ENCODE results near the gene ZNF423.

Gene ZNF423

GRCh38 chr16:49602976-49603310, 253.0 kb downstream of the ZNF423 start:
- H3K36me3 Mint-ChIP-seq = no peaks in the 10 kb centered on the region
- peaks cover 24% of the 10 kb centered on the region for H3K27me3 Mint-ChIP-seq
- no peaks in the 10 kb centered on the region for H3K4me1 Mint-ChIP-seq
- ATAC-seq = no peak
- H3K9me3 Mint-ChIP-seq = no peaks in the 10 kb centered on the region
- H3K4me3 Mint-ChIP-seq = no peak overlapping the region
- H3K27ac Mint-ChIP-seq = no peak overlapping the region

GRCh38 chr16:49602201-49602975, 253.5 kb downstream of the ZNF423 start:
- H3K27me3 Mint-ChIP-seq = peaks cover 19% of the 10 kb centered on the region
- no peaks in the 10 kb centered on the region for H3K36me3 Mint-ChIP-seq
- no peaks in the 10 kb centered on the region for H3K4me1 Mint-ChIP-seq
- no peak overlapping the region for H3K27ac Mint-ChIP-seq
- ATAC-seq = no peak
- no peaks in the 10 kb centered on the region for H3K9me3 Mint-ChIP-seq
- no peak overlapping the region for H3K4me3 Mint-ChIP-seq

GRCh38 chr16:49601576-49601975, 254.3 kb downstream of the ZNF423 start:
- Mint-ChIP-seq H3K4me3 (no peak overlapping the region), H3K27me3 (peaks cover 14% of the 10 kb centered on the region), H3K36me3 (no peaks in the 10 kb centered on the region), H3K27ac (no peak overlapping the region), H3K4me1 (no peaks in the 10 kb centered on the region), H3K9me3 (no peaks in the 10 kb centered on the region)
- ATAC-seq = no peak

GRCh38 chr16:49600976-49601375, 254.9 kb downstream of the ZNF423 start:
- Mint-ChIP-seq H3K36me3 (no peaks in the 10 kb centered on the region), H3K9me3 (no peaks in the 10 kb centered on the region), H3K27ac (no peak overlapping the region), H3K4me1 (no peaks in the 10 kb centered on the region), H3K4me3 (no peak overlapping the region), H3K27me3 (peaks cover 8% of the 10 kb centered on the region)
- ATAC-seq = no peak

GRCh38 chr16:49600536-49600935, 255.4 kb downstream of the ZNF423 start:
- H3K4me3 Mint-ChIP-seq = no peak overlapping the region
- no peaks in the 10 kb centered on the region for H3K9me3 Mint-ChIP-seq
- H3K4me1 Mint-ChIP-seq = no peaks in the 10 kb centered on the region
- H3K27me3 Mint-ChIP-seq = peaks cover 4% of the 10 kb centered on the region
- ATAC-seq = no peak
- H3K36me3 Mint-ChIP-seq = no peaks in the 10 kb centered on the region
- H3K27ac Mint-ChIP-seq = no peak overlapping the region

- Mint-ChIP-seq H3K9me3 (no peaks in the 10 kb centered on the region), H3K36me3 (no peaks in the 10 kb centered on the region), H3K27ac (no peak overlapping the region), H3K27me3 (peaks cover 6% of the 10 kb centered on the region), H3K4me3 (no peak overlapping the region), H3K4me1 (no peaks in the 10 kb centered on the region)
- no peak for ATAC-seq
Measured at GRCh38 chr16:49599704-49600103, 256.2 kb downstream of the ZNF423 start.

GRCh38 chr16:49599281-49599680, 256.6 kb downstream of the ZNF423 start:
- Mint-ChIP-seq H3K4me1 (no peaks in the 10 kb centered on the region), H3K36me3 (no peaks in the 10 kb centered on the region), H3K27ac (no peak overlapping the region), H3K27me3 (peaks cover 10% of the 10 kb centered on the region), H3K9me3 (no peaks in the 10 kb centered on the region), H3K4me3 (no peak overlapping the region)
- ATAC-seq = no peak

GRCh38 chr16:49598383-49599170, 257.3 kb downstream of the ZNF423 start:
- Mint-ChIP-seq H3K27me3 (peaks cover 18% of the 10 kb centered on the region), H3K4me1 (no peaks in the 10 kb centered on the region), H3K27ac (no peak overlapping the region), H3K4me3 (no peak overlapping the region), H3K36me3 (no peaks in the 10 kb centered on the region), H3K9me3 (no peaks in the 10 kb centered on the region)
- ATAC-seq = no peak

GRCh38 chr16:49597796-49598195, 258.1 kb downstream of the ZNF423 start:
- ATAC-seq = no peak
- no peaks in the 10 kb centered on the region for H3K9me3 Mint-ChIP-seq
- H3K27me3 Mint-ChIP-seq = peaks cover 25% of the 10 kb centered on the region
- no peak overlapping the region for H3K27ac Mint-ChIP-seq
- H3K4me1 Mint-ChIP-seq = no peaks in the 10 kb centered on the region
- no peak overlapping the region for H3K4me3 Mint-ChIP-seq
- H3K36me3 Mint-ChIP-seq = no peaks in the 10 kb centered on the region

- no peak for ATAC-seq
- no peak overlapping the region for H3K4me3 Mint-ChIP-seq
- H3K27me3 Mint-ChIP-seq = peaks cover 27% of the 10 kb centered on the region
- H3K36me3 Mint-ChIP-seq = no peaks in the 10 kb centered on the region
- no peak overlapping the region for H3K27ac Mint-ChIP-seq
- no peaks in the 10 kb centered on the region for H3K9me3 Mint-ChIP-seq
- H3K4me1 Mint-ChIP-seq = no peaks in the 10 kb centered on the region
Measured at GRCh38 chr16:49596648-49597291, 259.1 kb downstream of the ZNF423 start.

- Mint-ChIP-seq H3K27me3 (peaks cover 27% of the 10 kb centered on the region), H3K36me3 (no peaks in the 10 kb centered on the region), H3K9me3 (no peaks in the 10 kb centered on the region), H3K4me1 (no peaks in the 10 kb centered on the region), H3K27ac (no peak overlapping the region), H3K4me3 (no peak overlapping the region)
- no peak for ATAC-seq
Measured at GRCh38 chr16:49596068-49596467, 259.8 kb downstream of the ZNF423 start.

- no peak overlapping the region for H3K27ac Mint-ChIP-seq
- peaks cover 27% of the 10 kb centered on the region for H3K27me3 Mint-ChIP-seq
- H3K36me3 Mint-ChIP-seq = no peaks in the 10 kb centered on the region
- no peak for ATAC-seq
- no peaks in the 10 kb centered on the region for H3K4me1 Mint-ChIP-seq
- H3K4me3 Mint-ChIP-seq = no peak overlapping the region
- H3K9me3 Mint-ChIP-seq = no peaks in the 10 kb centered on the region
Measured at GRCh38 chr16:49594685-49595498, 261.0 kb downstream of the ZNF423 start.

GRCh38 chr16:49594153-49594552, 261.8 kb downstream of the ZNF423 start:
- no peak overlapping the region for H3K4me3 Mint-ChIP-seq
- no peak overlapping the region for H3K27ac Mint-ChIP-seq
- no peaks in the 10 kb centered on the region for H3K36me3 Mint-ChIP-seq
- no peaks in the 10 kb centered on the region for H3K4me1 Mint-ChIP-seq
- H3K27me3 Mint-ChIP-seq = peaks cover 27% of the 10 kb centered on the region
- ATAC-seq = no peak
- H3K9me3 Mint-ChIP-seq = no peaks in the 10 kb centered on the region

- ATAC-seq = no peak
- no peaks in the 10 kb centered on the region for H3K36me3 Mint-ChIP-seq
- peaks cover 27% of the 10 kb centered on the region for H3K27me3 Mint-ChIP-seq
- H3K4me1 Mint-ChIP-seq = no peaks in the 10 kb centered on the region
- H3K27ac Mint-ChIP-seq = no peak overlapping the region
- no peaks in the 10 kb centered on the region for H3K9me3 Mint-ChIP-seq
- H3K4me3 Mint-ChIP-seq = no peak overlapping the region
Measured at GRCh38 chr16:49593424-49594040, 262.4 kb downstream of the ZNF423 start.
